GM18861 (cell line): ENCODE results near the gene OSGEP.

Source experiments
- ATAC-seq: cut with Tn5 transposase; IDR thresholded peaks from one replicate; pipeline ENCODE4 v1.9.1; 2021; ENCODE audit not compliant: unreplicated experiment

Gene OSGEP

GRCh38 chr14:20454516-20455354 is at the start of gene OSGEP, which contains the start of gene APEX1:
Gene OSGEP, minus strand, starts transcription at chr14:20454812. Its CDS starts 129 bp downstream, at chr14:20454683.
Gene APEX1, plus strand, starts transcription at chr14:20455226. Its CDS starts 420 bp downstream, at chr14:20455646.
- peak; percentile 69 for ATAC-seq

GRCh38 chr14:20503898-20504297 is 49.3 kb upstream of the OSGEP start:
- ATAC-seq, result no peak

GRCh38 chr14:20501346-20501745 is 46.7 kb upstream of the OSGEP start:
- no peak for ATAC-seq

- ATAC-seq, result no peak
Measured at GRCh38 chr14:20499881-20500280, 45.3 kb upstream of the OSGEP start.

GRCh38 chr14:20499108-20499507 is 44.5 kb upstream of the OSGEP start:
- ATAC-seq, result no peak

- ATAC-seq, result no peak
Measured at GRCh38 chr14:20498622-20499021, 44.0 kb upstream of the OSGEP start.

- no peak for ATAC-seq
Measured at GRCh38 chr14:20494935-20495766, 40.5 kb upstream of the OSGEP start.

- ATAC-seq, result no peak
Measured at GRCh38 chr14:20493634-20494033, 39.0 kb upstream of the OSGEP start.

- ATAC-seq, result no peak
Measured at GRCh38 chr14:20492486-20492885, 37.9 kb upstream of the OSGEP start.

- ATAC-seq, result no peak
Measured at GRCh38 chr14:20490563-20490962, 36.0 kb upstream of the OSGEP start.

GRCh38 chr14:20489093-20489994 is 34.7 kb upstream of the OSGEP start:
- ATAC-seq, result peak; percentile 53

- ATAC-seq, result no peak
Measured at GRCh38 chr14:20487396-20487725, 32.7 kb upstream of the OSGEP start.

- no peak for ATAC-seq
Measured at GRCh38 chr14:20486684-20487395, 32.2 kb upstream of the OSGEP start.

GRCh38 chr14:20485900-20486299 is 31.3 kb upstream of the OSGEP start:
- no peak for ATAC-seq

GRCh38 chr14:20482382-20482781 is 27.8 kb upstream of the OSGEP start:
- ATAC-seq, result no peak

- ATAC-seq, result no peak
Measured at GRCh38 chr14:20478894-20479293, 24.3 kb upstream of the OSGEP start.

GRCh38 chr14:20477211-20477876 is 22.7 kb upstream of the OSGEP start:
- ATAC-seq, result no peak

- ATAC-seq, result no peak
Measured at GRCh38 chr14:20476776-20477175, 22.2 kb upstream of the OSGEP start.

GRCh38 chr14:20472536-20473169 is 18.0 kb upstream of the OSGEP start:
- no peak for ATAC-seq

- no peak for ATAC-seq
Measured at GRCh38 chr14:20470603-20470901, 15.9 kb upstream of the OSGEP start.
